CD14-positive monocyte (primary cell): Measurements from ENCODE around the gene PSMG3. TPM values are rescaled to one million over a fixed set of nuclear protein-coding genes. Genes with fewer than 3 reads are reported as not detected.

Experiments
- DNase-seq, 3 donors: peaks; one replicate each; pipeline ENCODE4 v3.0.0-alpha.2; 2011 to 2022
- H2AFZ ChIP-seq: 2 replicates; pipeline ENCODE4 v1.6.0; 2012; ENCODE audit warnings: mild to moderate bottlenecking, low read depth, low read length, inconsistent platforms; ENCODE audit not compliant: insufficient read depth, poor library complexity, severe bottlenecking
- H3K27ac ChIP-seq, 2 donors: 1 replicate in 1 of 2; 2 replicates in 1 of 2; pipeline ENCODE4 v1.5.1; 2012 to 2013; ENCODE audit warnings: low read length in 2 of 2, control low read depth in 1 of 2, inconsistent platforms in 1 of 2, low read depth in 1 of 2, mild to moderate bottlenecking in 1 of 2
- H3K27me3 ChIP-seq, 2 donors: one replicate each; pipeline versions ENCODE4 v1.6.0 to v1.6.1; 2011 to 2013; ENCODE audit warnings: low read length in 2 of 2; ENCODE audit not compliant: control insufficient read depth in 2 of 2, insufficient read depth in 2 of 2
- H3K36me3 ChIP-seq, 2 donors: replicated peaks in 1 of 2; 1 replicate in 1 of 2; 2 replicates in 1 of 2; pipeline versions ENCODE4 v1.5.1 to v1.6.1; 2012 to 2013; ENCODE audit warnings: low read length in 2 of 2, control low read depth in 1 of 2, inconsistent platforms in 1 of 2, mild to moderate bottlenecking in 1 of 2; ENCODE audit not compliant: insufficient read depth in 2 of 2, control insufficient read depth in 1 of 2
- H3K4me1 ChIP-seq, 2 donors: 1 replicate in 1 of 2; 2 replicates in 1 of 2; pipeline versions ENCODE4 v1.5.1 to v1.6.1; 2012 to 2013; ENCODE audit warnings: low read length in 2 of 2, control low read depth in 1 of 2, inconsistent platforms in 1 of 2, mild to moderate bottlenecking in 1 of 2, moderate library complexity in 1 of 2; ENCODE audit not compliant: insufficient read depth in 2 of 2, control insufficient read depth in 1 of 2
- H3K4me2 ChIP-seq: replicated peaks from 2 replicates; pipeline ENCODE3; 2012; ENCODE audit warnings: low read length, moderate library complexity, mild to moderate bottlenecking; ENCODE audit not compliant: poor library complexity, severe bottlenecking; ENCODE audit errors: extremely low read depth
- H3K4me3 ChIP-seq, 3 experiments: fragments of 200-600 bp in 1 of 3; sonication (generic) in 1 of 3; replicated peaks in 1 of 3; 1 replicate in 2 of 3; 2 replicates in 1 of 3; pipeline ENCODE4 v1.5.1; 2011 to 2013; ENCODE audit warnings: low read length in 3 of 3, mild to moderate bottlenecking in 3 of 3, control low read depth in 2 of 3, low read depth in 2 of 3, inconsistent platforms in 1 of 3, moderate library complexity in 1 of 3
- H3K79me2 ChIP-seq: 2 replicates; pipeline ENCODE4 v1.6.0; 2012; ENCODE audit warnings: mild to moderate bottlenecking, control low read depth, inconsistent platforms, low read length, moderate library complexity; ENCODE audit not compliant: insufficient read depth
- H3K9ac ChIP-seq: 2 replicates; pipeline ENCODE4 v1.6.0; 2017; ENCODE audit warnings: low read length, mild to moderate bottlenecking; ENCODE audit not compliant: insufficient read depth, poor library complexity, severe bottlenecking
- H3K9me3 ChIP-seq, 2 donors: replicated peaks in 1 of 2; 1 replicate in 1 of 2; 2 replicates in 1 of 2; pipeline versions ENCODE4 v1.5.1 to v1.6.1; 2012 to 2013; ENCODE audit warnings: low read length in 2 of 2, control low read depth in 1 of 2; ENCODE audit not compliant: control insufficient read depth in 1 of 2, insufficient read depth in 1 of 2
- H4K20me1 ChIP-seq: 2 replicates; pipeline ENCODE4 v1.6.0; 2012; ENCODE audit warnings: mild to moderate bottlenecking, low read length, control low read depth, moderate library complexity; ENCODE audit not compliant: insufficient read depth
- H3K27ac Mint-ChIP-seq, 7 donors: one replicate each; pipeline ENCODE4 v1.8.0; 2020; ENCODE audit warnings: mild to moderate bottlenecking in 7 of 7, mixed read lengths in 7 of 7, moderate library complexity in 6 of 7, inconsistent platforms in 2 of 7
- H3K27me3 Mint-ChIP-seq, 3 donors: one replicate each; pipeline ENCODE4 v1.8.0; 2021 to 2022; ENCODE audit warnings: low read depth in 3 of 3, mild to moderate bottlenecking in 3 of 3, mixed read lengths in 3 of 3, moderate library complexity in 3 of 3, inconsistent platforms in 1 of 3
- H3K36me3 Mint-ChIP-seq, 2 donors: one replicate each; pipeline ENCODE4 v1.8.0; 2020; ENCODE audit warnings: mixed read lengths in 2 of 2, inconsistent platforms in 1 of 2, mild to moderate bottlenecking in 1 of 2
- H3K4me1 Mint-ChIP-seq: one replicate; pipeline ENCODE4 v1.8.0; 2020; ENCODE audit warnings: mild to moderate bottlenecking, mixed read lengths
- H3K4me3 Mint-ChIP-seq, 2 donors: one replicate each; pipeline ENCODE4 v1.8.0; 2020; ENCODE audit warnings: mild to moderate bottlenecking in 2 of 2, mixed read lengths in 2 of 2, moderate library complexity in 1 of 2
- H3K9me3 Mint-ChIP-seq, 7 donors: one replicate each; pipeline ENCODE4 v1.8.0; 2020 to 2022; ENCODE audit warnings: mixed read lengths in 7 of 7, mild to moderate bottlenecking in 6 of 7, moderate library complexity in 6 of 7, inconsistent platforms in 2 of 7
- WGBS: methylation state at CpG from one replicate; pipeline ENCODE4 v1.1.5; 2013; ENCODE audit warnings: missing lambda C conversion rate; ENCODE audit not compliant: insufficient coverage; 5-methylcytosine and 5-hydroxymethylcytosine counted together
- intact Hi-C, 2 donors: fragments of 100-400 bp; cut with micrococcal nuclease; formaldehyde crosslinking; loops; one replicate each; pipeline versions ENCODE4 v1.15.0 to v1.15.1; 2023
- polyA plus RNA-seq, 3 donors: library from polyadenylated mRNA; depleted of rRNA in 1 of 3; unstranded in 2 of 3; stranded (reverse) in 1 of 3; fragments of 300-500 nt in 2 of 3; fragments of >200 nt in 1 of 3; fragmentation: Illumina TruSeq in 2 of 3; gene quantifications; 1 replicate in 2 of 3; 2 replicates in 1 of 3; pipeline ENCODE4 v1.2.3, GENCODE V29; 2012 to 2021
- TF ChIP-seq, protein P1 (sequence below): fragments of 200-600 bp; IDR thresholded peaks from one replicate; pipeline ENCODE4 v1.8.0; 2022; ENCODE audit warnings: antibody characterized with exemption, mild to moderate bottlenecking

Gene PSMG3
- polyA plus RNA-seq, 3 donors = 32.6 to 38.8 (median 34.5) TPM

DNA sequence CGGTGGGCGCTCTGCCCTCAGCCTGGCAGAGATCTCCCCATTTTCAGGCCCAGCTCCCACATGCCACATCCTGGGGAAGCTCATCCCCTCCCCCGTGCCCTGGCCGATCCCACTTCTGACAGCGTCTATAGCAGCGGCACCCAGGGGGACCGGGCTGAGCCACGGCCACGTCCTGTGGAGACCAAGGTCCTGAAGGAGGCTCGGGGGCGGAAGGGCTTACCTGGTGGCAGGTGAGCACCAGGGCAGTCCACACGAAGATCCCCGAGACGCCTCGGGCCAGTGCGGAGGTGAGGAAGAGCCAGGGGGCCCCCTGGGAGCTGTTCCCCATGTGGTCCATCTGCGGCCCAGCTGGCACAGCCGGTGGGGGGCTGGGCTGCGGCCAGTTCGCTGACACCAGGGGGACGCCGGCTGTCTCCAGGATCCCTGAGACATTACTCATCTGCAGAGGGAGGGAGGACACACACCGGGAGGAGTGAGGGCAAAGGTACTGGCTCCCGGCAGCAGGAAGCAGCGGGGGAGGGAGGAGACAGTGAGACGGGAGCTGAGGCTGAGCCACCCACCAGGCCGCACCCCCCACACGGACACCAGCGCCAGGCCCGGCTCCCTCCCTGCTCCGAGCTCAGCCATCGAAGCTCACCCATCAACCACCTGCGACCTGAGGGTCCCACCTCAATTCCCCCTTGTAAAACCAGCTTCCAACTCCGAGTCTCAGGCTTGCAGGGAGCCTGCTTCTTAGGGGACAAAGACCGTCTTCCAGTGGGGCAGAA, 14.6 kb downstream of the PSMG3 start:
- H3K36me3 ChIP-seq = no peaks in the 10 kb centered on the region
- H3K4me1 ChIP-seq = no peaks in the 10 kb centered on the region
- no peak overlapping the region for H3K9ac ChIP-seq
- TF ChIP-seq, protein P1, sequence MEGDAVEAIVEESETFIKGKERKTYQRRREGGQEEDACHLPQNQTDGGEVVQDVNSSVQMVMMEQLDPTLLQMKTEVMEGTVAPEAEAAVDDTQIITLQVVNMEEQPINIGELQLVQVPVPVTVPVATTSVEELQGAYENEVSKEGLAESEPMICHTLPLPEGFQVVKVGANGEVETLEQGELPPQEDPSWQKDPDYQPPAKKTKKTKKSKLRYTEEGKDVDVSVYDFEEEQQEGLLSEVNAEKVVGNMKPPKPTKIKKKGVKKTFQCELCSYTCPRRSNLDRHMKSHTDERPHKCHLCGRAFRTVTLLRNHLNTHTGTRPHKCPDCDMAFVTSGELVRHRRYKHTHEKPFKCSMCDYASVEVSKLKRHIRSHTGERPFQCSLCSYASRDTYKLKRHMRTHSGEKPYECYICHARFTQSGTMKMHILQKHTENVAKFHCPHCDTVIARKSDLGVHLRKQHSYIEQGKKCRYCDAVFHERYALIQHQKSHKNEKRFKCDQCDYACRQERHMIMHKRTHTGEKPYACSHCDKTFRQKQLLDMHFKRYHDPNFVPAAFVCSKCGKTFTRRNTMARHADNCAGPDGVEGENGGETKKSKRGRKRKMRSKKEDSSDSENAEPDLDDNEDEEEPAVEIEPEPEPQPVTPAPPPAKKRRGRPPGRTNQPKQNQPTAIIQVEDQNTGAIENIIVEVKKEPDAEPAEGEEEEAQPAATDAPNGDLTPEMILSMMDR = no peak
- H3K79me2 ChIP-seq = no peaks in the 10 kb centered on the region
- peaks cover 0 to 3% (median 0%) of the 10 kb centered on the region in 7 donors for H3K9me3 Mint-ChIP-seq
- H3K36me3 Mint-ChIP-seq = no peaks in the 10 kb centered on the region
- H3K27me3 ChIP-seq = no peaks in the 10 kb centered on the region
- no peak overlapping the region for H3K4me3 ChIP-seq
- H3K27ac Mint-ChIP-seq = peak overlapping the region in 1 of 7 donors; percentile 28
- peaks cover 0 to 6% (median 2%) of the 10 kb centered on the region in 3 donors for H3K27me3 Mint-ChIP-seq
- no peak overlapping the region for H3K4me2 ChIP-seq
- no peaks in the 10 kb centered on the region for H4K20me1 ChIP-seq
- intact Hi-C loops = no loop called here
- WGBS = 64% methylated on average over 27 of the region's 35 CpGs
- H2AFZ ChIP-seq = no peak overlapping the region
- no peak for DNase-seq
- H3K27ac ChIP-seq = no peak overlapping the region
- no peaks in the 10 kb centered on the region for H3K9me3 ChIP-seq
- no peak overlapping the region for H3K4me3 Mint-ChIP-seq
- H3K4me1 Mint-ChIP-seq = peaks cover 2% of the 10 kb centered on the region

DNA sequence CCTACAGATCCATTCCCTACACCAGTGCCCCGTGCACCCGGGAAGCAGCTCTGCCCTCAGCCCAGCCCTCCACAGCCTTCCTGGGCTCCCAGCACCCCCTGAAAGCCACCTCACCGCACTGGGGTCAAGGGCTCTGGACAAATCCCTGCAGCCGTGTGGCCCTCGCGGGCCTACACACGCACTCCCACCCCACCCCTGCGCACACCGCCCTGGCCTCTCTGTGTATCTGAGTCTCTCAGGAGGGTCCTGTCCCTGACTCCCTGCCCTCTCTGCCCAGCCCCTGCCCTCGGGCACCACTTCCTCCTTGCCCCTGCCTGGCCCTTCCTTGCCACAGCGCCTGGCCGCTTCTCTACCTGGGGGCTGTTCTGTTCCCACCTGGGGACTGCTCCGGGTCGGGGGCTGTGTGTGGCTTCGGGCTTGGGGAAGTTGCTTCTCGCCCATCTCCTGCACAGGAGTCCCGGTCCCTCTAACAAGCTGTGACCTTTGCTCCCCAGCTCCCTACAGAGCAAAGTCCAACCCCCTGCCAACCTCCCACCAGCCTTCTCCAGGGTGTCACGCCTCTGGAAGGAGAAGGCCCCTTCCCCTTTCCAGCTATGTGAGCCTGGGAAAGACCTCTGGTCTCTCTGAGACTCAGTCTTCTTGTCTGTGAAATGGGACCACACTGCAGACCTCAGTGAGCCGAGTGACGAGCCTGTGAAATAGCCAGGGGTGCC, 15.3 kb downstream of the PSMG3 start:
- H3K4me2 ChIP-seq = no peak overlapping the region
- no peak overlapping the region for H3K4me3 ChIP-seq
- 80% methylated on average over 18 of the region's 20 CpGs for WGBS
- H3K79me2 ChIP-seq = no peaks in the 10 kb centered on the region
- H2AFZ ChIP-seq = no peak overlapping the region
- no peaks in the 10 kb centered on the region for H3K36me3 ChIP-seq
- Mint-ChIP-seq H3K9me3 (peaks cover 0 to 3% (median 0%) of the 10 kb centered on the region in 7 donors), H3K4me3 (no peak overlapping the region), H3K27ac (peak overlapping the region in 1 of 7 donors; percentile 28), H3K27me3 (peaks cover 0 to 6% (median 2%) of the 10 kb centered on the region in 3 donors), H3K36me3 (no peaks in the 10 kb centered on the region), H3K4me1 (peaks cover 2% of the 10 kb centered on the region)
- no peak overlapping the region for H3K9ac ChIP-seq
- H3K27me3 ChIP-seq = no peaks in the 10 kb centered on the region
- no peaks in the 10 kb centered on the region for H3K9me3 ChIP-seq
- no peak for DNase-seq
- no peaks in the 10 kb centered on the region for H4K20me1 ChIP-seq
- intact Hi-C loops = no loop called here
- TF ChIP-seq, protein P1 = no peak
- no peaks in the 10 kb centered on the region for H3K4me1 ChIP-seq
- no peak overlapping the region for H3K27ac ChIP-seq
